Thyroid gland (tissue), 4 donors: ENCODE results near the gene LCN12.

ENCODE experiments used
- CTCF ChIP-seq, 6 experiments: fragments of 200-600 bp in 3 of 6; fragments of 450-650 bp in 3 of 6; sonication (generic) in 3 of 6; IDR thresholded peaks; one replicate each; pipeline ENCODE4 v1.5.1; 2016 to 2019; ENCODE audit warnings: antibody characterized with exemption in 6 of 6, mild to moderate bottlenecking in 2 of 6, inconsistent platforms in 1 of 6, moderate library complexity in 1 of 6
- POLR2A ChIP-seq, 2 donors: fragments of 450-650 bp; IDR thresholded peaks; one replicate each; pipeline ENCODE4 v1.6.1; 2017; ENCODE audit warnings: antibody characterized with exemption in 2 of 2, mild to moderate bottlenecking in 2 of 2, moderate library complexity in 1 of 2

- TF ChIP-seq POLR2A (IDR thresholded peaks at IDR 0.05) (no peak), CTCF (IDR thresholded peaks at IDR 0.05) (no peak)
These were observed 11.7 kb downstream of the LCN12 start for GRCh38 chr9:136963751-136964150.
